H1 (cell line): ENCODE measurements around the gene AKR1B15. TPM values are rescaled to one million over a fixed set of nuclear protein-coding genes. Genes with fewer than 3 reads are reported as not detected.

Source experiments
- CTCF ChIA-PET: fragments of 300-600 bp; sonication (Branson Sonifier 250); formaldehyde crosslinking; loops from one replicate; lab custom pipeline; 2021; ENCODE audit not compliant: partially characterized antibody; lab: Charles Lee
- POLR2A ChIA-PET: fragments of 300-600 bp; sonication (Branson Sonifier 250); formaldehyde crosslinking; loops from one replicate; lab custom pipeline; 2021; ENCODE audit warnings: inconsistent platforms; ENCODE audit not compliant: partially characterized antibody; lab: Charles Lee
- DNase-seq, 2 experiments: peaks; one replicate each; pipeline versions ENCODE4 v3.0.0 to v3.0.0-alpha.2; 2010 to 2022; ENCODE audit warnings: low spot score in 2 of 2, low read depth in 1 of 2, mixed read lengths in 1 of 2
- FAIRE-seq: peaks from 2 replicates; lab custom pipeline; 2011; peaks lifted over from hg19 to GRCh38; lab: Jason Lieb, UNC
- H2AFZ ChIP-seq: 2 replicates; pipeline ENCODE4 v1.8.1; 2012; ENCODE audit warnings: low read length, inconsistent platforms
- H2AK5ac ChIP-seq: 2 replicates; pipeline ENCODE4 v1.6.1; 2013; ENCODE audit warnings: low read depth, low read length
- H2BK120ac ChIP-seq: replicated peaks from 2 replicates; pipeline ENCODE3; 2013; ENCODE audit warnings: low read depth, low read length, inconsistent platforms
- H2BK12ac ChIP-seq: 2 replicates; pipeline ENCODE4 v1.6.1; 2013; ENCODE audit warnings: low read depth, low read length
- H2BK15ac ChIP-seq: 2 replicates; pipeline ENCODE4 v1.6.1; 2013; ENCODE audit warnings: low read length
- H2BK20ac ChIP-seq: 2 replicates; pipeline ENCODE4 v1.6.1; 2013; ENCODE audit warnings: low read length
- H2BK5ac ChIP-seq: 2 replicates; pipeline ENCODE4 v1.6.1; 2013; ENCODE audit warnings: low read depth, low read length
- H3K14ac ChIP-seq: 2 replicates; pipeline ENCODE4 v1.6.1; 2013; ENCODE audit warnings: inconsistent platforms; ENCODE audit not compliant: insufficient read length
- H3K18ac ChIP-seq: 2 replicates; pipeline ENCODE4 v1.6.1; 2013; ENCODE audit warnings: low read length; ENCODE audit errors: extremely low read depth
- H3K23ac ChIP-seq: 2 replicates; pipeline ENCODE4 v1.6.1; 2013; ENCODE audit warnings: inconsistent platforms; ENCODE audit not compliant: insufficient read length
- H3K23me2 ChIP-seq: 2 replicates; pipeline ENCODE4 v1.6.1; 2013; ENCODE audit warnings: low read depth, low read length
- H3K27ac ChIP-seq: 2 replicates; pipeline ENCODE4 v1.6.1; 2011; ENCODE audit warnings: low read depth, low read length, inconsistent platforms
- H3K27me3 ChIP-seq, 4 experiments: replicated peaks in 1 of 4; 1 replicate in 1 of 4; 2 replicates in 3 of 4; pipeline versions ENCODE4 v1.6.1 to v1.8.1; 2011 to 2013; ENCODE audit warnings: low read length in 3 of 4, mild to moderate bottlenecking in 3 of 4, inconsistent platforms in 2 of 4, mixed read lengths in 2 of 4, moderate library complexity in 1 of 4; ENCODE audit not compliant: control insufficient read depth in 3 of 4, insufficient read depth in 3 of 4; ENCODE audit errors: extremely low read depth in 1 of 4
- H3K36me3 ChIP-seq, 4 experiments: 2 replicates each; pipeline versions ENCODE4 v1.6.1 to v1.8.1; 2011 to 2013; ENCODE audit warnings: mild to moderate bottlenecking in 4 of 4, low read length in 3 of 4, moderate library complexity in 2 of 4, control low read depth in 1 of 4, inconsistent platforms in 1 of 4; ENCODE audit not compliant: insufficient read depth in 4 of 4, control insufficient read depth in 2 of 4
- H3K4ac ChIP-seq: replicated peaks from 2 replicates; pipeline ENCODE3; 2013; ENCODE audit warnings: low read length, low read depth, mixed read lengths, inconsistent platforms; ENCODE audit not compliant: insufficient read length
- H3K4me1 ChIP-seq, 4 experiments: replicated peaks in 1 of 4; 1 replicate in 1 of 4; 2 replicates in 3 of 4; pipeline versions ENCODE4 v1.6.1 to v1.8.1; 2011 to 2013; ENCODE audit warnings: low read length in 3 of 4, inconsistent platforms in 2 of 4, mixed read lengths in 1 of 4; ENCODE audit not compliant: insufficient read depth in 4 of 4, control insufficient read depth in 3 of 4
- H3K4me2 ChIP-seq, 2 experiments: 2 replicates each; pipeline versions ENCODE4 v1.6.1 to v1.8.1; 2011 to 2013; ENCODE audit warnings: low read depth in 2 of 2, low read length in 2 of 2, control low read depth in 1 of 2, inconsistent platforms in 1 of 2, mild to moderate bottlenecking in 1 of 2; ENCODE audit not compliant: insufficient read depth in 1 of 2
- H3K4me3 ChIP-seq, 4 experiments: fragments of 200-600, 300-600 bp in 1 of 4; sonication (generic), shearing (Covaris generic), sonication (Bioruptor Twin) in 1 of 4; 2 replicates each; pipeline versions ENCODE4 v1.5.1 to v1.8.1; 2011 to 2016; ENCODE audit warnings: low read length in 4 of 4, low read depth in 3 of 4, control low read depth in 2 of 4, inconsistent platforms in 2 of 4, mild to moderate bottlenecking in 2 of 4, mixed read lengths in 1 of 4, moderate library complexity in 1 of 4; ENCODE audit not compliant: insufficient read depth in 2 of 4; ENCODE audit errors: extremely low read depth in 1 of 4
- H3K56ac ChIP-seq: replicated peaks from 2 replicates; pipeline ENCODE3; 2013; ENCODE audit warnings: low read depth, mild to moderate bottlenecking, mixed read lengths, low read length, inconsistent platforms; ENCODE audit not compliant: insufficient read length
- H3K79me1 ChIP-seq: 2 replicates; pipeline ENCODE4 v1.6.1; 2013; ENCODE audit warnings: low read depth, low read length, control low read depth
- H3K79me2 ChIP-seq, 2 experiments: 2 replicates each; pipeline versions ENCODE4 v1.6.1 to v1.8.1; 2012 to 2013; ENCODE audit warnings: low read length in 2 of 2, mild to moderate bottlenecking in 2 of 2, inconsistent platforms in 1 of 2; ENCODE audit not compliant: insufficient read depth in 2 of 2, control insufficient read depth in 1 of 2
- H3K9ac ChIP-seq, 4 experiments: replicated peaks in 1 of 4; 1 replicate in 1 of 4; 2 replicates in 3 of 4; pipeline versions ENCODE4 v1.6.1 to v1.8.1; 2011 to 2013; ENCODE audit warnings: low read depth in 3 of 4, low read length in 3 of 4, control low read depth in 2 of 4, mild to moderate bottlenecking in 2 of 4, moderate library complexity in 2 of 4, inconsistent platforms in 1 of 4; ENCODE audit errors: extremely low read depth in 1 of 4
- H3K9me3 ChIP-seq, 2 experiments: 2 replicates each; pipeline versions ENCODE4 v1.6.1 to v1.8.1; 2012 to 2013; ENCODE audit warnings: mild to moderate bottlenecking in 2 of 2, moderate library complexity in 2 of 2, control low read depth in 1 of 2, inconsistent platforms in 1 of 2, low read depth in 1 of 2, low read length in 1 of 2, mixed read lengths in 1 of 2; ENCODE audit not compliant: insufficient read depth in 2 of 2
- H4K20me1 ChIP-seq, 2 experiments: replicated peaks in 1 of 2; 2 replicates each; pipeline versions ENCODE3 to v1.8.1; 2011 to 2013; ENCODE audit warnings: inconsistent platforms in 2 of 2, low read length in 2 of 2, mild to moderate bottlenecking in 1 of 2; ENCODE audit not compliant: insufficient read depth in 2 of 2, control insufficient read depth in 1 of 2
- H4K5ac ChIP-seq: 2 replicates; pipeline ENCODE4 v1.6.1; 2013; ENCODE audit warnings: low read length, low read depth, mixed read lengths, inconsistent platforms; ENCODE audit not compliant: insufficient read length
- H4K8ac ChIP-seq: 2 replicates; pipeline ENCODE4 v1.8.0; 2013; ENCODE audit warnings: mild to moderate bottlenecking, moderate library complexity, low read length, inconsistent platforms; ENCODE audit not compliant: insufficient read depth; ENCODE audit errors: extremely low read depth
- H4K91ac ChIP-seq: replicated peaks from 2 replicates; pipeline ENCODE3; 2013; ENCODE audit warnings: low read length, mixed read lengths, inconsistent platforms; ENCODE audit not compliant: insufficient read length
- EZH2 ChIP-seq: fragments of 200-600 bp; sonication (generic); IDR thresholded peaks from 2 replicates; pipeline ENCODE4 v1.7.1; 2012; ENCODE audit warnings: low read depth, mild to moderate bottlenecking, moderate library complexity, low read length, inconsistent platforms; ENCODE audit not compliant: severe bottlenecking
- HDAC2 ChIP-seq, 2 experiments: fragments of 300-600 bp in 1 of 2; sonication (generic) in 1 of 2; IDR thresholded peaks; 2 replicates each; pipeline ENCODE4 v1.6.1; 2011 to 2012; ENCODE audit warnings: low read depth in 2 of 2, low read length in 2 of 2, mild to moderate bottlenecking in 2 of 2, moderate library complexity in 2 of 2, borderline replicate concordance in 1 of 2, inconsistent platforms in 1 of 2
- HDAC6 ChIP-seq: IDR thresholded peaks from one replicate; pipeline ENCODE4 v1.7.1; 2012; ENCODE audit warnings: low read depth, mild to moderate bottlenecking, inconsistent platforms, low read length, moderate library complexity
- JUN ChIP-seq: IDR thresholded peaks from 2 replicates; pipeline ENCODE4 v1.6.1; 2011; ENCODE audit warnings: low read depth, mild to moderate bottlenecking, improper control_type of control experiment, low read length
- MAFK ChIP-seq: IDR thresholded peaks from 2 replicates; pipeline ENCODE4 v1.6.1; 2012; ENCODE audit warnings: low read depth, mild to moderate bottlenecking, improper control_type of control experiment, low read length
- RXRA ChIP-seq: IDR thresholded peaks from 2 replicates; pipeline ENCODE4 v1.6.1; 2011; ENCODE audit warnings: low read depth, mild to moderate bottlenecking, low read length, moderate library complexity; ENCODE audit not compliant: insufficient read depth
- SP1 ChIP-seq: IDR thresholded peaks from 2 replicates; pipeline ENCODE4 v1.6.1; 2011; ENCODE audit warnings: low read depth, low read length
- TAF1 ChIP-seq: IDR thresholded peaks from 2 replicates; pipeline ENCODE4 v1.6.1; 2011; ENCODE audit warnings: mild to moderate bottlenecking, low read depth, low read length
- TBP ChIP-seq: IDR thresholded peaks from 2 replicates; pipeline ENCODE4 v1.6.1; 2011; ENCODE audit warnings: low read depth, low read length, improper control_type of control experiment
- ZNF274 ChIP-seq: IDR thresholded peaks from 2 replicates; pipeline ENCODE4 v1.7.0; 2012; ENCODE audit warnings: low read length, borderline replicate concordance; ENCODE audit errors: extremely low read depth
- WGBS, 2 experiments: shearing (Covaris generic) in 1 of 2; methylation state at CpG; one replicate each; pipeline versions ENCODE4 v1.1.6 to v1.1.7; 2013 to 2015; ENCODE audit warnings: low lambda C conversion rate in 2 of 2, mixed read lengths in 2 of 2, inconsistent platforms in 1 of 2, low coverage in 1 of 2, missing lambda C conversion rate in 1 of 2; ENCODE audit not compliant: insufficient replicate concordance in 2 of 2, insufficient coverage in 1 of 2, insufficient read length in 1 of 2; ENCODE audit errors: extremely low coverage in 1 of 2, missing lambda C conversion rate in 1 of 2; 5-methylcytosine and 5-hydroxymethylcytosine counted together
- polyA plus RNA-seq, 7 experiments: library from polyadenylated mRNA; depleted of rRNA in 3 of 7; stranded (reverse) in 5 of 7; unstranded in 2 of 7; fragments of >200 nt in 5 of 7; fragments of 200-250 nt in 2 of 7; gene quantifications; 1 replicate in 5 of 7; 2 replicates in 1 of 7; 4 replicates in 1 of 7; pipeline versions ENCODE4 v1.2.1 to v1.2.3, GENCODE V29; 2011 to 2013; ENCODE audit warnings: missing spikeins in 2 of 7, mixed read lengths in 2 of 7
- total RNA-seq: library from RNA; stranded (reverse); fragmentation: NEBNext Ultra II Directional; extraction: Animal tissue kit (Norgen Biotek cat#: 25700); gene quantifications from 2 replicates; pipeline ENCODE4 v1.2.1, GENCODE V29; 2021
- TF ChIP-seq, protein P1 (sequence below): IDR thresholded peaks from 2 replicates; pipeline ENCODE4 v1.6.1; 2011; ENCODE audit warnings: low read depth, mild to moderate bottlenecking, low read length; ENCODE audit not compliant: insufficient read depth
- TF ChIP-seq, protein P2 (sequence below): IDR thresholded peaks from 2 replicates; pipeline ENCODE4 v1.6.1; 2012; ENCODE audit warnings: low read length, inconsistent platforms

The AKR1B15 gene
- total and polyA plus RNA-seq, 2 of the 8 experiments (the other 6 are each of a cell fraction or from before 2014, with no cell fraction given), result 0.15 to 0.47 TPM

DNA sequence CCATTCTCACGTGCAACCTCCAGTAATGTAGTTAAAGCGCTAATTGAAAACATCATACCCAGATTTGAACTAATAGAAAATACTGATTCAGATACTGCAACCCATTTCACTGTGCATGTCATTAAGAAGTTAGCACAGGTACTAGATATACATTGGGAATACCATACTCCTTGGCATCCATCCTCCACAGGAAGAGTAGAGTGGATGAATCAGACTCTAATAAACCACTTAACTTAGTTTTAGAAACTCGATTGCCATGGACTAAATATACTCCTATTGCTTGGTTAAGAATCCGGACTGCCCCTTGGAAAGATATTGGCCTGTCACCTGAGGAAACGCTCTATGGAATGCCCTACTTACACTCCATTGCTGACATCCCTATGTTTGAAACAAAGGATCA is 9.5 kb downstream of the AKR1B15 start:
- H2AFZ ChIP-seq, result no peak overlapping the region
- no peak overlapping the region for H2AK5ac ChIP-seq
- H4K8ac ChIP-seq, result no peak overlapping the region
- H3K4ac ChIP-seq, result no peak overlapping the region
- H3K27me3 ChIP-seq, result no peaks in the 10 kb centered on the region
- ChIA-PET CTCF (interaction anchor here (1.6 to 2.4 kb wide), 3 partner anchors 11 to 102 kb away, joined by 5 to 13 read pairs (median 6); no protein-coding TSS in a partner anchor), POLR2A (no interaction called here)
- H3K23me2 ChIP-seq, result no peaks in the 10 kb centered on the region; the same call in 1 of the 2 replicates
- H3K4me3 ChIP-seq, result no peak overlapping the region
- no peak overlapping the region for H3K18ac ChIP-seq
- H3K9me3 ChIP-seq, result no peaks in the 10 kb centered on the region
- 87% methylated on average over 5 of the region's 5 CpGs; no CpG with 5 or more reads in 1 of the 2 experiments for WGBS, 2 experiments
- DNase-seq, result no peak
- no peak overlapping the region for H3K14ac ChIP-seq
- H4K91ac ChIP-seq, result no peak overlapping the region
- H4K5ac ChIP-seq, result no peak overlapping the region
- H3K4me2 ChIP-seq, result no peak overlapping the region
- no peak overlapping the region for H2BK5ac ChIP-seq
- H2BK120ac ChIP-seq, result no peak overlapping the region
- no peak overlapping the region for H2BK12ac ChIP-seq
- no peak overlapping the region for H2BK20ac ChIP-seq
- H2BK15ac ChIP-seq, result no peak overlapping the region
- FAIRE-seq, result no peak
- H3K4me1 ChIP-seq, result no peaks in the 10 kb centered on the region
- H3K36me3 ChIP-seq, result no peaks in the 10 kb centered on the region
- no peak overlapping the region for H3K27ac ChIP-seq
- H3K23ac ChIP-seq, result no peak overlapping the region
- no peak overlapping the region for H3K56ac ChIP-seq
- H3K79me2 ChIP-seq, result no peaks in the 10 kb centered on the region
- H4K20me1 ChIP-seq, result no peaks in the 10 kb centered on the region
- no peaks in the 10 kb centered on the region for H3K79me1 ChIP-seq
- no peak overlapping the region for H3K9ac ChIP-seq
- TF ChIP-seq, protein P1, sequence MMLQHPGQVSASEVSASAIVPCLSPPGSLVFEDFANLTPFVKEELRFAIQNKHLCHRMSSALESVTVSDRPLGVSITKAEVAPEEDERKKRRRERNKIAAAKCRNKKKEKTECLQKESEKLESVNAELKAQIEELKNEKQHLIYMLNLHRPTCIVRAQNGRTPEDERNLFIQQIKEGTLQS, result no peak
- TF ChIP-seq JUN (no peak), EZH2 (no peak), SP1 (no peak), HDAC6 (no peak), ZNF274 (no peak), TBP (no peak), HDAC2 (IDR thresholded peaks at IDR 0.05; ENCODE audit: borderline replicate concordance in 1 of 2, low read depth in 2 of 2, low read length in 2 of 2) (no peak), TAF1 (no peak), RXRA (no peak), MAFK (no peak)
- TF ChIP-seq, protein P2, sequence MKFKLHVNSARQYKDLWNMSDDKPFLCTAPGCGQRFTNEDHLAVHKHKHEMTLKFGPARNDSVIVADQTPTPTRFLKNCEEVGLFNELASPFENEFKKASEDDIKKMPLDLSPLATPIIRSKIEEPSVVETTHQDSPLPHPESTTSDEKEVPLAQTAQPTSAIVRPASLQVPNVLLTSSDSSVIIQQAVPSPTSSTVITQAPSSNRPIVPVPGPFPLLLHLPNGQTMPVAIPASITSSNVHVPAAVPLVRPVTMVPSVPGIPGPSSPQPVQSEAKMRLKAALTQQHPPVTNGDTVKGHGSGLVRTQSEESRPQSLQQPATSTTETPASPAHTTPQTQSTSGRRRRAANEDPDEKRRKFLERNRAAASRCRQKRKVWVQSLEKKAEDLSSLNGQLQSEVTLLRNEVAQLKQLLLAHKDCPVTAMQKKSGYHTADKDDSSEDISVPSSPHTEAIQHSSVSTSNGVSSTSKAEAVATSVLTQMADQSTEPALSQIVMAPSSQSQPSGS, result no peak
